Activated CD8-positive, alpha-beta memory T cell treated with anti-CD3 and anti-CD28 coated beads, Interleukin-2, amount 50 U/mL, for 24 hours (primary cell): ENCODE measurements around the gene HCRTR1.

Experiments
- DNase-seq: peaks from one replicate; pipeline ENCODE4 v3.0.0-alpha.2; 2020; ENCODE audit errors: extremely low read depth

Gene HCRTR1

DNA sequence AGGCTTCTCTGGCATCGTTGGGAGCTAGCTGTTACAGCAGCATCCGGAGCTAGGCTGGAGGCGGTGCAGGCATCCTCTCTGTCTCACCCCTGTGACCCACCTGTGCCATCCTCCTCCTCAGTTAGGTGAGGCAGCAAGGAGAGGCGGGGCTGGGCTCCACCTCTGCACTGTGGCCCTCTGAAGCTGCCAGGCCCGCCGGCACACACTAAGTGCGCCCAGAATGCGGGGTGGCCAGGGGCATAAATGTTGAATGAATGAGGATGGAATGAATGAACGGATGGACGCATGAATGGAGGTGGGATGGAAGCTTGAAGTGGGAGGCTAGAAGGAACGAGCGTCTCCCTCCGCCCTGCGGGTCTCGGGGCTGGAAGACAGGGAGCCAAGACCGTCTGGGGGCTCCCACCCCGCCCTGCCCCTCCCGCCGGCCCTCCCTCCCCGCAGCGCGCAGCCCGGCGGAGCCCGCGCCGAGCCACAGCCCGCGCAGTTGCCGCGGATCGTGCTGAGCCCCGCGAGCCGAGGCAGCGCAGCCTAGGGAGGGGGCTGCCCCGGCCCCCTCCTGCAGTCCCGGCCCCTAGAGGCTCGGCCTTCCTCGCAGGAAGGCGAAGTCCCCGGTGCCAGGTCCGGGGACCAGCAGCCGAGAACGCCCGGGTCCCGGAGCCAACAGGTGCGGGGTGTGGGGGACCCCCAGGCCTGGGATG lies at the start of gene HCRTR1:
TSS of gene HCRTR1 (plus strand) at position 472 of the 698 bp plus-strand sequence. CDS start 1,504 bp downstream, outside the sequence.
- DNase-seq = no peak

DNA sequence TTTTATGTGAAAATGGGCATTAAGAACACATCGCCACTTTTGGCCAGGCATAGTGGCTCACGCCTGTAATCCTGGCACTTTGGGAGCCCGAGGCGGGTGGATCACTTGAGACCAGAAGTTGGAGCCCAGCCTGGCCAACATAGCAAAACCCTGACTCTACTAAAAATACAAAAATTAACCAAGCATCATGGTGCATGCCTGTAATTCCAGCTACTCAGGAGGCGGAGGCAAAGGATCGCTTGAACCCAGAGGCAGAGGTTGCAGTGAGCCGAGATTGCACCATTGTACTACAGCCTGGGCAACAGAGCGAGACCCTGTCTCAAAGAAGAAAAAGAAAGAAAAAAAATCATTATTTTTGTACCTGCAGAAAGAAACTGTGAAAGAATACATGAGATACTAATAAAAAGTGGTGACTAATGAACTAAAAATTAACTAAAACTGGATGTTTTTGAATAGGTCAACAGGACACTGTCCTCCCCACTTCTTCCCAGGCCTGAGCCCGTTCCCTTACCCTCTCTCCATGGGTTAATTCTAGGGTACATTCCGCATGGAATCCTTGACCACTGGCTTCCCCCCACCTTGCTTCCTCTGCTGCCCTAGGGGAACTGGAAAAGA lies 49.4 kb upstream of the HCRTR1 start:
- DNase-seq = no peak

DNA sequence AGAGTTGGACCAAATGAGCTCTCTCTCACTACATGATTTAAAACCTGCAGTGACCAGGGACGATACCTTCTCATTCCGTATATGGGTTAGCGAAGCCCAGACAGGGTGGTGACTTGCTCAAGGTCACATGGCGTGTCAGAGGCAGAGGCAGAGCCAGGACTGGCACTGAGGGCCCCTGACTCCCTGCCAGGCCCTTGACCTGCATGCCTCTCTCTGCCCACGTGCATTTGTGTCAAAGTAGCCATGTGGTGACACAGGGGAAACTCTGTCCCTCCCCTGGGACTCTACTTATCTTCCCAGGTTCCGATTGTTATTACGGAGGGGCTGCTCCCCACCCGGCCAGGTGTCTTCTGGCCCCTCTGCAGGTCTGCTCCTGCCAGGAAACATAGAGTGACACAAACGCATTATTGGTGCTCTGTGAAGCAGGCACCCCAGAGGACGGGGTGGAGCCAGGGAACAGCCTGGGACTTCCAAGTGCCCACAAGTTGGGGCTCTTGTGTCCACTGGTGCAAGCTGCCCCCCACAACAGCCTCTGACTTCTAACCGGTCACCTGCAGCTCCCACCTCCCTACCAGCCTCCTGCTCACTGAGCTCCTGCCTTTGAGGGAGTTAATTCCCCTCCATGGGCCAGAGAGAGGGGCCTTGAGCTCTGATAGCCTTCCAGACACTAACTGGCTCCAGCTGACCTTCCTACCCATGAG lies 48.4 kb upstream of the HCRTR1 start:
- no peak for DNase-seq

DNA sequence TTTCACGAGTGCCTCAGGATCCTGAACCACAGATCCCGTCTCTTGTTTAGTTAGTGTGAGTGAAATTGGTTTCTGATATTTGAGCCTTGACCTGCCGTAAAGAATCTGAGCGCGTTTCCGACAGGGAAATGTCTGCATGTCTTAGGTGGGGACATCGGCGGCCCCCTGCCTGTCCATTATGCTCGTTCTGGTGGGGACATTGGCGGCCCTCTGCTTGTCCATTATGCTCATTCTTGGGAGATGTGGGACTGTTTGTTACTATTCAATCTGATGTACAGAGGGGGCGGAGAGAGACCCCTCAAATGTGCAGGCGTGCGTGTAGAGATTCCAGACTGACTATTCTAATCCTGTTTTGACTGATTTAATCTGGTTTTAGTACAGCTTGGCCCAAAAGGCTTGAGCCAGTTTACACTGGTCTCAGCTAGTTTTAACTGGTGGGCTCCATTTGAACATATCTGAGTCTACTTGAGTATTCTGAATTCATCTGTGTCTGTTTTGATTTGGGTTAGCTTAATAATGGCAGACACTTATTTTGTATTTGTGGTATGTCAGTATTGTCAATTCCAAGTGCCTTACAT lies 47.8 kb upstream of the HCRTR1 start:
- DNase-seq = no peak

DNA sequence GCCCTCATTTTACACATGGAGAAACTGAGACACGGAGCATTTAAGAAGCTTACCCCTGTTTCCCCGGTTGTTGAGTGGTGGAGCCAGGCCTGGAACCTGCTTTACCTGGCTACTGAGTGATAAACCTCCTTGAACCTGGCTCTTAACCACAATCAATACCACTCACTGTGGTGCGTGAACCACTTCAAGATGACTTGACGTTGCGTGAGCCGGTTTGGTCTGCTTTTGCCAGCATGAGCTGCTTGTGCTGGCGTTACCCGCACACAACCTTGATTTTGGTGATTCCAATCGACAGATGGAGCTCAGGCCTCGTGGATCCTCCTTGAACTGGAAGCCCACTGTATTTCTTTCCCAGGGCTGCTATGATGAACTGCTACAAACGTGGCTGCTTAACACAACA lies 47.3 kb upstream of the HCRTR1 start:
- no peak for DNase-seq

DNA sequence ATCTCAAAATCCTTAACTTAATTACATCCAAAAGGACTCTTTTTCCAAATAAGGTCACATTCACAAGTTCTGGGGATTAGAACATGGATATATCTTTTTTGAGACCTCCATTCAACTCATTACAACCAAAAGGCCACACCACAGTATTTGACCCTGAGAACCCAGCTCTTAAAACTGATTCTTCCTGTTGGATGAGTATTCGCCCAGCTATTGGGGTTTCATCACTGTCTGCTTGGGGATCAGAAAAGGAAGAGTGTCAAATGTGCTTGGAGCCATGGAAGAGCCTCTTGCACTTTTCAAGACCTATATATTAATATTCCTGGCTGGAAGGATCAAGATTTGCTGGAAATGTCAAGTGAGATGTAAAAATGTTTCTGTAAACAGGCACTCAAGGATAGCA lies 46.6 kb upstream of the HCRTR1 start:
- no peak for DNase-seq

DNA sequence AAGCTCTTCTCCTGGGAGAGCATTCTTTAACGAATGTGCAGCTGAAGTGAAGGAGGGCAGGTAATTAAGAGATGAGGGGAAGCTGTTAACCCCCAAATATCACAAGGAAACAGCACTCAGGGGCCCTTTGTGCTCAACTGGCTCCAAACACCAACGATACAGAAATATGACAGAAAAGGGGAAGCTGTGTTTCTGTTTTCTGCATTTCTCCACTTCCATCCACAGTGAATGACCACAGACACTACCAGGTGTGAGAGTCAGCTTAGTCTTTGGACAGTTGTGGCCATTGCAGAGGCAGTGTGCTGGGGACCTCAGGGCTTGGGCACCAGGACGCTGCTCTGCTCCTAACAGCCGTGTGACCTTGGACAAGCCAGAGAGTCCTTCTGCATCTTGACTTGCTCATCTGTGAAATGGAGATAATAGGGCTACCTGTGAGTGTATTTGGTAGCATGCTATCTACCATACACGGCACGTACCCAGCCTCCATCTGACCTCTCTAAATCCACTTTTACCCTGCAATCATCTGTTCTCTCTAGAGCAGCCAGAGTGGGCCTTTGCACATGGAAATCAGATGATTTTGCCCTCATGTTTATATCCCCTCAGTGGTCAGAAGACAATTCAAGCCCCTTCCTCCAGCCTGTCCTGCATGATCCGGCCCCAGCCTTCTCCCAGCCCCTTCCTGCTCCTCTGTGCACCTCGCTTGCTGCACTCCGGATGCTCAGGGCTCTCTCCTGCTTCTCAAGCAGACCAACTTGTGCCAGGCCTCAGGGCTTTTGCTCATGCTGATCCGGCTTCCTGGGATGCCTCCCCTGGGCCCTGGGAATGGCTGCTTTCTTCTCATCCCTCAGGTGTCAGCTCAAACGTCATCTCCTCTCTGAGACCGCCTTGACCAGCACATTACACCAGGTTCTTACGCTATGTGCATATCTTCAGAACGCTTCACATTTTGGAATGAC lies 45.9 kb upstream of the HCRTR1 start:
- DNase-seq = no peak

DNA sequence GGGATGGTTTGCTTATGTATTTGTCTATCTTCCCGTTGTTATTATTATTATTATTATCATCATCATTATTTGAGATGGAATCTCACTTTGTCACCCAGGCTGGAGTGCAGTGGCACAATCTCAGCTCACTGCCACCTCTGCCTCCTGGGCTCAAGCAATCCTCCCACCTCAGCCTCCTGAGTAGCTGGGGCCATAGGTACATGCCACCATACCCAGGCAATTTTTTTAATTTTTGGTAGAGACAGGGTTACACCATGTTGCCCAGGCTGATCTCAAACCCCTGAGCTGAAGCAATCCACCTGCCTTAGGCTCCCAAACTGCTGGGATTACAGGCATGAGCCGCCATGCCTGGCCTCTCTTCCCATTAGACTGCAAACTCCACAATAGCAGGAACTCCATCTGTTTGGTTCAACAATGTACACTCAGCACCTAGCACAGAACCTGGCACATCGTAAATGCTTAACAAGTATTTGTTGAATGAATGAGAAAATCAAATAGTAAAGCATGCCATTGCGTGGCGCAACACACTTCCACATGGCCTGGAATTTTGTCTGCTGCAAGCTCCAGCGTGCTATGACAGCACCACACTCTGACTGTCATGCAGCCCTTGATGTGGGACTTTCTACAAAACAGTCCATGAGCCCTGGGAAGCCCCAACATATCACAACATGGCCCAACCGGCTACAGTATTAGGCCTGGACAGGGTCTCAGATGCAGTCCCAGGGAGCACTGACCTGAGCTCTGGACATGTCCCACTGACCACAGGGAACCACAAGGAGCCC lies 45.0 kb upstream of the HCRTR1 start:
- no peak for DNase-seq

DNA sequence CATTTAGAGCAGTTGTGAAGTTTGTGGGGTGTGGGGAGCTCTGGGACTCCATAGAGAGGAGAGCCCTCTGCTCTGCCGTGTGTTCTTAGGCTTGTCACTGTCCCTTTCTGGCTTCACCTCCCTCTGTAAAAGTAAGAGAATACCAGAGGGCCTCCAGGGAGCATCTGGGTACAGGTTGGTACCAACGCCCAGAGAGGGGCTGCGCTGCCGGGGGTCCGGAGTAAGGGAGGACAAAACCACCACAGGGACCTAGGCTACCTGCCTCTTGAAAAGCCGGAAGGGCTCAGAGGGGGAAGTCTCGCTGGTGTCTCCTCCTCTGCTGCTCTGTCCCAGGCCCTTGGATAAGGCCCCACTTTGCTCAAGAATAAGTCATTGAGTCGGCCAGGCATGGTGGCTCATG lies 44.2 kb upstream of the HCRTR1 start:
- DNase-seq = no peak

DNA sequence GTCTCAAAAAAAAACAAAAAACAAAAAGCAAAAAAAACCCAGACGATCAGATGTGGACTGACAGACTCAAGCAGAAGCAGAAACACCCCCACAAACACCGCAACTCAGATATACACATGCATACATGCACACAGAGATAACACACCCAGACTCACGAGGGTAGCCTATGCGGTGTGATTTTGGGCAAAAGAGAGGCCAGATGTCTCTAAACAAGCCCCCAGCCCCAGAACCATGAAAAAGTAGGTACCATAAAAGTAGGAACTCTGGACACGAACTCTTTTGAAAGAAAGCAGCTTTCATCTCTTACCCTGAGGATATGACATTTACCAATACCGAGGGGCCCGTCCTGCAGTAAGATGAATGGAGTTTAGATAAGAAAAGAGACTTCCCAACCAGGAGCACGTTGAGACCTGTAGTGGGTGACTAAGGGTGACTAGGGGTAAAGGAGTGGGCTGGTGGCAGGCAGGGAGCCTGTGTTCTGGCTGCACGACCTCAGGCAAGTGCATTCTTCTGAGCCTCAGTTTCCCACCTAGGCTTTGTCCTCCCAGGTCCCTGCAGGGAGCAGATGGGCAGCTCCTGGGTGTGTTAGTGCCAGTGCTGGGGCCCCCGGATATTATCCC lies 42.6 kb upstream of the HCRTR1 start:
- no peak for DNase-seq

DNA sequence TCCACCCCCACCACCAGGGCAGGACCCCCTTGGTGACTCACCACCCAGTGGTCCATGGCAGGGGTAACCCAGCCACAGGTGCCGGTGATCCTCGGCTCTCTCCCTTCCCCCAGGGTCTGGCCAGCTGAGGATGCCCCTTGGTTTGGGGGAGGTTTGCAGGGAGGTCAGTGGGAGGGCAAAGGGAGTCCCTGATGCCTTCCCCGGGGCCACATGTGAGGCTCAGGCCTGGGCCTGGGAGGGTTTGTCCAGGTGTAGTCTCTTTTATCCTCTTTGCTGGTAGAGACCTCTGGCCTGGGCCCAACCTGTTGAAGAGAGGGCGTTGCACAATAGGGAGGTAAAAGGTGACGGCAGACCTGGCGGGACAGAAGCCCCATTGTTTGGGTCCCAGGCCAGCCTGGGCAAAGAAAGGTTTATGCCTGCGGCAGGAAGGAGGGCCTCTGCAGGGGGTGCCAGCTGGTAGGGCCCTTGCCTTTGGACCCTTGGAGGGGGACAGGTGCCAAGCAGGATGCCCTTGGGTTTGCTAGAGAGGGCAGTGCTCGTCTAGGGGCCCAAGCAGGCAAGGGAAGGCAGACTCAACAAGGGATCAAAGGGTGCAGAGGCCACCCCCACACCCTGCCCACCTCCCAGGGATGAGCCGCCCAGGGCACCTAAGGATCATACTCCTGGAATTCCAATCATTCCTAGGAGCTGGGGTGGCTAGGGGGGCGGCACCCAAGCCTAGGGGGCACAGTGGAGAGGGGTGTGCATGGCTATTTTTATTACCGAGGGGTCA lies 41.9 kb upstream of the HCRTR1 start:
- no peak for DNase-seq

DNA sequence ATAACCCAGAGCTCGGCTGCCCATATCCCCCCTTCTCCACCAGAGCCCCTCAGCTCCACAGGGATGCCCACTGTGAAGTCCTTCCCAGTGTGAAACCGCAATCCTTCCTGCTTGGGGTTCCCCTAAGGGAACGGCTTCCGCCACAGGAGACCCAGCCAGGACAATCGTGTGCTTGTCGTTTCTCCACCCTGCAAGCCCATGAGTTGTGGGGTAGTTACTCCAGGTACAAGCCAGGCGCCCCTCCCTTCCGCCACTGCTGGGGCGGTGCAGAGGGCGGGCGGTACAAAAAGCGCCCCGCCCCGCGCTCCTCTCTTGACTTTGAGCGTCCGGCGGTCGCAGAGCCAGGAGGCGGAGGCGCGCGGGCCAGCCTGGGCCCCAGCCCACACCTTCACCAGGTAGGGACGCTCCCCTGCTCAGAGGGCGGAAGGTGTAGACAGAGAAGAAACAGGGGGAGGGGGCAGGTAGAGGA lies 41.3 kb upstream of the HCRTR1 start, which contains the start of gene TINAGL1:
TSS of gene TINAGL1 (plus strand) at position 315 of the 469 bp plus-strand sequence. CDS start 634 bp downstream, outside the sequence.
- no peak for DNase-seq

DNA sequence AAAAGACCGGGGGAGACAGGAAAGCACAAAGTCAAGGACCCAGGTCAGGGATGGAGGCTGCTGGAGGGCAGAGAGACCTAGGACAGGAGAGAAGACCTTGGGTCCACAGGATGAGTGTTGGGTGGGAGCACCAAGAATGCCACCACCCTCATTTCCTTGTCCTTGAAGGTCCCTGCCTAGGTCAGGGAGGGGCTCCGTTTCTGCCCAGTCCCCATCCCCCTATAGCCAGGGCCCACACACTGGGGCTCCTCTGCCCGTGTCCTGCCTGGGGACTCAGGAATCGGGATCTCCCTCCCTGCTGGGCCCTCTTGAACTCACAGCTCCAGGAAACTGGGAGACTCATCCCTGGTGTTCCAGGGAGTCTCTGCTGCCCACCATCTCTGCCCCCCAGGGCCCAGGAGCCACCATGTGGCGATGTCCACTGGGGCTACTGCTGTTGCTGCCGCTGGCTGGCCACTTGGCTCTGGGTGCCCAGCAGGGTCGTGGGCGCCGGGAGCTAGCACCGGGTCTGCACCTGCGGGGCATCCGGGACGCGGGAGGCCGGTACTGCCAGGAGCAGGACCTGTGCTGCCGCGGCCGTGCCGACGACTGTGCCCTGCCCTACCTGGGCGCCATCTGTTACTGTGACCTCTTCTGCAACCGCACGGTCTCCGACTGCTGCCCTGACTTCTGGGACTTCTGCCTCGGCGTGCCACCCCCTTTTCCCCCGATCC lies 40.6 kb upstream of the HCRTR1 start:
- no peak for DNase-seq

DNA sequence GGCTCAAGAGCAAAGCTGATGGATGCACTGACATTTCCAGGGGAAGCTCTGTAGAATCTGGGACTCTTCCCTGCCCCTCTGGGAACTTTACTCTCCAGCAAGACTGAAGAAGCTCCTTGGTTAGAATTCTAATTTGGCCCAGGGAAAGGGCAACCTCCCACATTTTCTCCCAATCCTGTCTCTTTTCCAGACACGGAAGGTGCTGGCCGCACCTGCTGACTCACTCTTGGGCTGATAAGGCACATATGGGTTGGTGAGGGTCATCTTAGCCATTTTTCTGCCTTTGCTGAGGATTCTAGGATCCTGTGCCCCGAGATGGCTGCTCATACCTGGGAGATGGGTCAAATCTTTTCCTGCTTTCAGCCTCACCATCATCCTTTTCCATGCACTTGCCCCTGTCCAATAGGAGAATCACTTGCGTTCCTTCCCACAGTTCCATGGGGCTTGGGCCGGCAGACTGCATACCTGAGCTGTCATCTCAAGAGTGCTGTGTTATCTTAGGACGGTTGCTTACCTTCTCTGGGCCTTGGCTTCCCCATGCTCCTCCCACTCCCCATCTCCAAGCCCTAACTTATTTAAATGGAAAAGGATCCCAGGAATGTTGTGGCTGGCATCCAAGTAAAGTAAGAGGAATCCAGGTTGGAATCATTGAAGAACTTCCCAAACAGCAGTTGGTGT lies 39.8 kb upstream of the HCRTR1 start:
- DNase-seq = no peak

DNA sequence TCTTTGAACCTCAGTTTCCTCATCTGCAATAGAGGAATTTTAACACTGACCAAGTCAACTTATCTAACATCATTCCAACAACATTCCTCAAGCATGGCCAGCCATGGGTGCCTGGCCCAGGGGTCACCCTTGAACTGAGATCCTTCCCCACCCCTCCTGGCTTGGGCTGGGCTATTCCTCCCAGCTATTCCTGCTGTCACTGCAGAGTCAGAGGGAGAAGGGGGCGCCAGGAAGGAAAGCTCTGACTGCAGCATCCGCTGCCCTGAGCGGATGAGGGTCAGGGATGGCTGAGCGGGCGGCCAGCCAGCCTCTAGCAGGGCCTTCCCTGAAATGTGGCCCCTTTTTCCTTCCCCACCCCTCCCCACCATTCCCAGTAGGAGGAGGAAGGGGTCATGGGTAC lies 38.1 kb upstream of the HCRTR1 start:
- DNase-seq = no peak

DNA sequence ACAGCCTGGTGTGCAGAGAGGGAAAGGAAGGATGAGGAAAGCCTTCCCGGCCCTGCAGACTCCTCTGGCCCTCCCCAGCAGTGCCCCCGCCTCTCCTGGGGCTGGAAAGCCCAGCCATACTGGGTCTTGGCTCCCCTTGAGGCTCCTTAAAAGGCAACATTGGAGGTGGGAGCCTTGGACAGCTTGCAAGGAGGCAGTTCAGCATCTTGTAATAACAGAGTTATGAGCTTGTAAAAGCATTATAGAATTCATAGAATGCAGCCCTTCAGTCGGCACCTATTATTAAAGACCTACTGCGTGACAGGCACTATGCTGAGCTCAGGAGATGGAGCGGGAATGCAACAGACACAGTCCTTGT lies 37.0 kb upstream of the HCRTR1 start:
- DNase-seq = no peak

DNA sequence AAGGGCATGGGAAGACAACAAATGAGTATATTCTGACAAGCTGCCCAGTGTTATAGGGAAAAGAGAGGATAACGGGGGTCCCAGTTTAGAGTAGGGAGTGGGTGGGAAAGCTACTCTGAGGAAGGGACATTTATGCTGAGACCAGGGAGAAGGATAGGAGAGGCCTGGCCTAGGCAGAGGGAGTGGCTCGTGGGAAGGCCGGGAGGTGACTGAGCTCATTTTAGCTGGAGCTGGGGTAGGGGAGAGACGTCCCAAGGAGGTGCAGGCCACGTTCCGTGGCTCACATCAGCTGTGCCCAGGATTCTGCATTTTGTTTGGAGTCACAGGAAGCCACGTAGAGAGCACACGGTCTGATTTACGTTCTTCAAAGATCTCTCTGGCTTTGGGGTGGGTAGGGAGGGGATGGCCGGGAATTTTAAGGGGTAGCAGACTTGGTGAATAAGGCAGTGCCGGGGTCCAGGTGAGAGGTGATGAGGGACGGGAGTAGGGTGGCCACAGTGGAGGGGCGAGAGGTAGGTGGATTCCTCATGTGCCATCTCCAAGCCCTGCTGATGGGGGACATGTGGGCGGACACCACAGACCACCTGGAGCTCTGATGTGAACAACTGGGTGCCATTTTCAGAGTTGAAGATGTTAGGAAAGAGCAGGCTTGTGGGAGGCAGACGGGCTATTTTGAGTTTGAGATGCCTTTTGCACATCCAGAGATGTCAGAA lies 36.4 kb upstream of the HCRTR1 start:
- DNase-seq = no peak
